Right atrium auricular region (tissue), 2 donors: Measurements from ENCODE around the gene BNC2. TPM values are rescaled to one million over a fixed set of nuclear protein-coding genes. Genes with fewer than 3 reads are reported as not detected.

Experiments
- DNase-seq: peaks from one replicate; pipeline ENCODE4 v3.0.0-alpha.2; 2019; ENCODE audit warnings: low spot score
- H3K27ac ChIP-seq, 2 donors: fragments of 200-600 bp; sonication (generic); 1 replicate in 1 of 2; 2 replicates in 1 of 2; pipeline ENCODE4 v1.5.1; 2016 to 2019
- H3K27me3 ChIP-seq, 2 donors: fragments of 200-600 bp; sonication (generic); one replicate each; pipeline versions ENCODE4 v1.5.1 to v1.6.0; 2017 to 2019
- H3K36me3 ChIP-seq: fragments of 200-600 bp; sonication (generic); one replicate; pipeline ENCODE4 v1.5.1; 2016
- H3K4me1 ChIP-seq, 2 donors: fragments of 200-600 bp; sonication (generic); one replicate each; pipeline versions ENCODE4 v1.5.1 to v1.6.0; 2017 to 2019
- H3K4me3 ChIP-seq, 2 donors: fragments of 200-600 bp; sonication (generic); 1 replicate in 1 of 2; 2 replicates in 1 of 2; pipeline ENCODE4 v1.5.1; 2017 to 2019; ENCODE audit warnings: mild to moderate bottlenecking in 1 of 2, moderate library complexity in 1 of 2
- H3K9me3 ChIP-seq, 2 donors: fragments of 200-600 bp; sonication (generic); one replicate each; pipeline ENCODE4 v1.5.1; 2019
- CTCF ChIP-seq, 2 donors: fragments of 200-600 bp; sonication (generic); IDR thresholded peaks; one replicate each; pipeline ENCODE4 v1.5.1; 2019; ENCODE audit warnings: antibody characterized with exemption in 2 of 2
- total RNA-seq, 2 donors: library from RNA; depleted of rRNA; stranded (reverse); fragments of >200 nt; gene quantifications; one replicate each; pipeline ENCODE4 v1.1.0, GENCODE V29; 2016

Gene BNC2
- total RNA-seq, 2 donors from 2014 or later = 68.3 to 77.6 TPM

GRCh38 chr9:16616686-16617085 is 253.8 kb downstream of the BNC2 start:
- H3K4me3 ChIP-seq = no peak overlapping the region
- H3K4me1 ChIP-seq = no peaks in the 10 kb centered on the region
- TF ChIP-seq CTCF (IDR thresholded peaks at IDR 0.05) = no peak
- no peaks in the 10 kb centered on the region for H3K9me3 ChIP-seq
- H3K36me3 ChIP-seq = no peaks in the 10 kb centered on the region
- no peak for DNase-seq
- no peak overlapping the region for H3K27ac ChIP-seq
- no peaks in the 10 kb centered on the region for H3K27me3 ChIP-seq

- no peak for DNase-seq
- no peaks in the 10 kb centered on the region for H3K9me3 ChIP-seq
- no peak overlapping the region for H3K27ac ChIP-seq
- no peak for TF ChIP-seq CTCF (IDR thresholded peaks at IDR 0.05)
- no peaks in the 10 kb centered on the region for H3K27me3 ChIP-seq
- H3K4me3 ChIP-seq = no peak overlapping the region
- H3K4me1 ChIP-seq = no peaks in the 10 kb centered on the region
- H3K36me3 ChIP-seq = no peaks in the 10 kb centered on the region
Measured at GRCh38 chr9:16615451-16615850, 255.0 kb downstream of the BNC2 start.

GRCh38 chr9:16613605-16614004 is 256.9 kb downstream of the BNC2 start:
- H3K9me3 ChIP-seq = no peaks in the 10 kb centered on the region
- H3K4me1 ChIP-seq = no peaks in the 10 kb centered on the region
- TF ChIP-seq CTCF (IDR thresholded peaks at IDR 0.05) = no peak
- no peak overlapping the region for H3K27ac ChIP-seq
- no peaks in the 10 kb centered on the region for H3K27me3 ChIP-seq
- H3K36me3 ChIP-seq = no peaks in the 10 kb centered on the region
- no peak for DNase-seq
- no peak overlapping the region for H3K4me3 ChIP-seq

- no peak overlapping the region for H3K4me3 ChIP-seq
- H3K4me1 ChIP-seq = no peaks in the 10 kb centered on the region
- DNase-seq = no peak
- no peaks in the 10 kb centered on the region for H3K9me3 ChIP-seq
- H3K27me3 ChIP-seq = no peaks in the 10 kb centered on the region
- H3K36me3 ChIP-seq = no peaks in the 10 kb centered on the region
- TF ChIP-seq CTCF (IDR thresholded peaks at IDR 0.05) = no peak
- H3K27ac ChIP-seq = no peak overlapping the region
Measured at GRCh38 chr9:16613051-16613450, 257.4 kb downstream of the BNC2 start.

- no peak for DNase-seq
Measured at GRCh38 chr9:16612627-16613026, 257.8 kb downstream of the BNC2 start.

More at GRCh38 chr9:16612627-16613026, 257.8 kb downstream of the BNC2 start:
- Histone ChIP-seq H3K9me3 (no peaks in the 10 kb centered on the region), H3K4me1 (no peaks in the 10 kb centered on the region), H3K4me3 (no peak overlapping the region), H3K27ac (no peak overlapping the region), H3K27me3 (no peaks in the 10 kb centered on the region), H3K36me3 (no peaks in the 10 kb centered on the region)
- TF ChIP-seq CTCF (IDR thresholded peaks at IDR 0.05) = no peak
